ENCODE data around the gene OSBPL2.

Gene OSBPL2

DNA sequence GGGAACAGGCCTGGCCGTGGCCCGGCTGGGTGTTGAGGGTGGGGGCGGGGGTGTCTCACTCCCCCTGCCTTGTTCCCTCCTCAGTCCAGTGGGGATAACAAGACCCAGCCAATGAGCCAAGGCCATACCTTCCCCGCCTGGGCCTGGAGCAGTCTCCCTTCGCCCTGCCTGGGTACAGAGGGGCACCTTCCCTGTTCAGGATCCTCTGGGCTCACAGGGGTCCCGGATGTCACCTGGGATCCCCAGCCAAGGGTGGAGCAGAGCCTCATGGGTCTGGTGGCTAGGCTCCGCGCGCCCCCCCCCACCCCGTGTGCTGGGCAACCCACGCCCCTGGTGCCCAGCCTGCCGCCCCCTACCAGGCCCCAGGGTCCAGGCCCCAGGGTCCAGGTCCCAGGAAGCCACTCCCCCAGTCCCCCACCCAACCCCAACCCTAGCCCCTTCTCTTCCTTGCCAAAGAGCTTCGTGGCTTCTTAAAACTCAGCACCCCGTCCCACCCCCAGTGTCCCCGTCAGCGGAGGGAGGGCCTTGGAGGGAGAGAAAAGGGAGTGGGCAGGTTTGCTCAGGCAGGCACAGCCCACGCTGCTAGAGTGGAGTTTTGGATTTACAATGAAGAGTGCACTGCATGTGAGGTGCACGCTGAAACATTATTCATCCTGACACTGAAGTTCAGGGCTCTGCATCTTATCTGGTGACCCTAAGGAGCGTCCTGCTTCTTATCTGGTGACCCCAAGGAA is 30.1 kb upstream of the OSBPL2 start:
- DNase-seq: no peak

DNA sequence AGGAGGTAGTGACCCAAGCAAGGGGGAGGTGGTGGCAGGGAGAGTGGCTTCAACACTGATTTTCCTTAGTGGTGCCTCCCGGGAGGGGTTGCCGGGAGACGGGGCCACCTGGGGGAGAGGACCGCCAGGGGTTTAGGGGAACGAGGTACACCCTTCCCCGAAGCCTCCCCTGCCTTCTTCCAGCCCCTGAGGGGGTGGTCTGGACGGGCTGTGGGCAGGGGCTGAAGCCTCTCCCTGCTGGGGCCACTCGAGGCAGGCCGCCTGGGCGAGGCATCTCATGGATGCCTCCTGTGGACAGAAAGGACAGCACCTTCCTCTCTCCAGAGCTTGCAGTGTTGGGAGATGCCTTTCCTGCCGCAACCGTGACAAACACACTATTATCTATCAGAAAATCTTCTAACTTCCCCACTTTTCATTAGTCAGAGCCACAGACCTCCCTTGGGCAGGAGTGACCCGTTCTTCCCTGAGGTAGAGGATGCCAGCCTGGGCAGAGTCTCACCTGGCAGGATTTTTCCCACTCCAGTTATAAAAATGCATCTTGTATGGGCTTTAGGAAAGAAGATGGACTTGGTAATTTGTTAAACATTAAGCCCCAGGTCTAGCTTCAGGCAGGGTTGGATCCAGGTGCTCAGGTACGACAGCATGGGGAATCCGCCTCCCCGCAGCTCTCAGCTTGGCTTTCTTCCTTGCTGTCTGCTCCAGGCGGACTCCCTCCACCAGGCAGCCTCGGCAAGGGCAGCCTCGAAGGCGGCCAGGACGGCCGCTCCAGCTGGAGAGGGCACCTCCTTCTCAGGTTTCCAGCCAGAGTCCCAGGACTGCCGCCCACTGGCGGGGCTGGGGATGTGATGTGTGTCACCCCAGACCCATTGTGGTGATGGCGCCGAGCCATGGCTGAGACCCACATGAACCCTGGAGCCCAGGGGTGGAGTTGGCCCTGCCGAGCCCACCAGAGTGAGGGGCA is 29.2 kb upstream of the OSBPL2 start:
- no peak for DNase-seq

DNA sequence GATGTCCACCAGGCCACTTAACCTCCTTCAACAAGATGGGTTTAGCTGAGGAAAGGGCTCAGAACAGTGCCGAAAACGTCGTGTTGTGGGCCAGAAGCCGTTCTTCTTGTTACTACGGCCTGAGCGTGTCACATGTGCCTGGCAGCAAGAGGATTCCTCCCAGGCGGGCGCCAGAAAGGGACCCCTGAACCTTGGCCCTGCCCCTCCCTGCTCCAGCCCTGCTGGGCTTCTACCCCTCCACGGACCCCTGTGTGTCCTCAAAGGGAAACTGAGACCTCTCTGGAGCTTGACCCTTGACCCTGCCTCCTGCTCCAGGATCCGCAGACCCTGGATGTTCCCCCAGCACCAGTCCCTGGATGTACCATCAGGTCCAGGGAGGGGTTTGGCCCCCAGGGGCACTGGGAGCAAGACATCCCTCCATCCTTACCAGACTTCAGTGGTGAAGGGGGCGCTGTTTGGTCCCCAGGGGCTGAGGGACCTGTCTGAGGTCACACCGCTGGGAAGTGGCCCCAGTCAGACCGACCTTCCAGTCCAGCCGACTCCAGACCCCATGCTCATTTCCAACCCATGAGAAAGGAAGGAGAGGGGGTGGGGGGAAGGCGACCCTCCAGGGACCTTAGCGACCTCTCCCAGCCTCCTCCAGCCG is 28.3 kb upstream of the OSBPL2 start:
- DNase-seq: no peak

DNA sequence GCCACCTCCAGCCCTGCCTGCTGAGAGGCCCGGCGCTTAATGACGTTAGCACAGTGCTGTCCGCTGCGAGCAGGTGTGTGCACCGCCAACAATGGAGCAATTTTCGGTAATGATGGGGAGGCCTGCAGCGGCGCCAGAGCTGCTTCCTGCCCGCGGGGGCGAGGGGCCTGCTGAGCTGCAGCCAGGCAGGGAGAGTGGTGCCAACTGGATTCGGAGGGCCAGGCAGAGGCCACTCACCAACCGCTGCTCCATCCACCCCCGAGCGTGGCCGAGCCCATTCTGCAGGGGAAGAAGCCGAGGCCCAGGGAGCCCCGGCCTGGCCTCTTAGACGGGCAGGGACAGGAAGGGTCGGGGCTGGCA is 27.8 kb upstream of the OSBPL2 start:
- DNase-seq: no peak

DNA sequence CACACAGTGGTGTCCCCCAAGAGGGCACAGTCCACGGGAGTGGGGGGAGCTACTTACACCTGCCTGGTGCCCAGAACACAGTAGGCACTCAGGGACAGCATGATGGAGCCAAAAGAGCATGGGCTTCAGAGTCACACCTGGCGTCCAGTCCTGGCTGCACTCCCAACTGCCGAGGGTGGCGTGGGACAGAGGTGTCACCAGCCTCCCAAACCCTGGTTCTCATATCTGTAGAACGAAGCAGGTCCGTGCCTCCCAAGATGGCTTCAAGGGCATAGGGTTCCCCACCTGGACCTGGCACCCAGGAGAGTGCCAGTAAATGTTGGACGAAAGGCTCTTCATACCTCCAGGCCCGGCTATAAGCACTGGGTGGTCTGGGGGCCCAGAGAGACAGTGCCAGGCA is 27.1 kb upstream of the OSBPL2 start:
- DNase-seq: no peak

DNA sequence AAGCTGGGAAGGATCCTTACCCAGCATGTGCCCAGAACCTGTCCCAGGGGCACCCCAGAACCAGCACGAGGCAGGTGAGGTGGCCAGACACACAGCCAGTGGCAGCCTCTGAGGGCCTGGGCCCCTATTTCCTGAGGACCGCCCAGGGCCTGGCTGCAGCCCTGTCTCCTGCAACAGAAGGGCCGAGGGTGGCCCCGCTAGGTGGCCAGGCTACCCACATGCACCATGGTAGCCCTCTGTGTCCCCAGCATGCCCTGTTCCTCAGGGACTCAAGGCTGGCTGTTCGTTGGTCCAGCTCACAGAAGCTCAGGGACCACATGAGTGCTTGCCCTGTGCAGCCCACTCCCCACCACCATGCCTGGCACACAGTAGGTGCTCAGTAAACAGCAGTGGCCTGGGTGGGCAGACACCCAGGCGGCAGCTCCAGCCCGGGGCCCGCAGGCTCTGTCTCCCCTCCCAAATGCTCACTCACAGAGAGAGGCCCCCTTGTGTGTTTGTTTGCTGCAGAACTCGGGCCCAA is 26.5 kb upstream of the OSBPL2 start:
- no peak for DNase-seq

DNA sequence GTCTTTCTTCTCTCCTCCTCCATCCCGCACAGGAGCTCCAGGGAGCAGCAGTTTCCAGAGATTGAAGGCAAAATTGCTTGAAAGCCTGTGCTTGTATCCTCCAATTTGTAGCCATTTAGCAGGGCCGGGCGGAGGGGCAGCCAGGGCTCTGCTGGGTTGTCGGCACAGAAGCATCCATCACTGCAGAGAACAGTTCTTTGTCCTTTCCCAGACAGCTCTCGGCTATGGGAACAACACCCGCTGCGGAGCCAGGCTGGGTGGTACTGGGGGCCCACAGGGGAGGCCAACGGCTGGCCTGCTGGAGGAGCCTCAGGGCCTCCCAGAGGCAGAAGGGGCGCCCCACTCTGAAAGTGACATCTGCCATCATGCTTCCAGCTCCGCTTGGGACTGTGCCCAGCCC is 26.0 kb upstream of the OSBPL2 start:
- DNase-seq: no peak

DNA sequence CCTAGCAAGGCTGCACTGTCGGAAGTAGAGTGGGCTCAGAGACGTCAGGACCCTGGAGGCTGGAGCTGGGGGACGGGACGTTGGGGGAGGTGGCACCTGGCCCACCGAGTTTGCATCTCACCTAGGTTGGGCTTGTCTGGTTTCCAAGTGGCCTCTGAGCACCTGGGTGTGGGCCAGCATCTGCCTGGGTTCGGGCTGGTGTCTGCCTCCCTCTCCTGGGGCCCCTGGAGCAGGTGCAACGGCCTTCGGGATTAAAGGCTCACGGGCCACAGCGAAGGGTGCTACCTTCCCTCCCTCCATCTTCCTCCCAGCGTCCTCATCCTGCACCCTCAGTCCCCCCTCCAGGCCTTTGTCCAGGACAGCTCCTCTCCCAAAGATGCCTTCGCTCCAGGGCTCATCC is 24.3 kb upstream of the OSBPL2 start:
- no peak for DNase-seq

DNA sequence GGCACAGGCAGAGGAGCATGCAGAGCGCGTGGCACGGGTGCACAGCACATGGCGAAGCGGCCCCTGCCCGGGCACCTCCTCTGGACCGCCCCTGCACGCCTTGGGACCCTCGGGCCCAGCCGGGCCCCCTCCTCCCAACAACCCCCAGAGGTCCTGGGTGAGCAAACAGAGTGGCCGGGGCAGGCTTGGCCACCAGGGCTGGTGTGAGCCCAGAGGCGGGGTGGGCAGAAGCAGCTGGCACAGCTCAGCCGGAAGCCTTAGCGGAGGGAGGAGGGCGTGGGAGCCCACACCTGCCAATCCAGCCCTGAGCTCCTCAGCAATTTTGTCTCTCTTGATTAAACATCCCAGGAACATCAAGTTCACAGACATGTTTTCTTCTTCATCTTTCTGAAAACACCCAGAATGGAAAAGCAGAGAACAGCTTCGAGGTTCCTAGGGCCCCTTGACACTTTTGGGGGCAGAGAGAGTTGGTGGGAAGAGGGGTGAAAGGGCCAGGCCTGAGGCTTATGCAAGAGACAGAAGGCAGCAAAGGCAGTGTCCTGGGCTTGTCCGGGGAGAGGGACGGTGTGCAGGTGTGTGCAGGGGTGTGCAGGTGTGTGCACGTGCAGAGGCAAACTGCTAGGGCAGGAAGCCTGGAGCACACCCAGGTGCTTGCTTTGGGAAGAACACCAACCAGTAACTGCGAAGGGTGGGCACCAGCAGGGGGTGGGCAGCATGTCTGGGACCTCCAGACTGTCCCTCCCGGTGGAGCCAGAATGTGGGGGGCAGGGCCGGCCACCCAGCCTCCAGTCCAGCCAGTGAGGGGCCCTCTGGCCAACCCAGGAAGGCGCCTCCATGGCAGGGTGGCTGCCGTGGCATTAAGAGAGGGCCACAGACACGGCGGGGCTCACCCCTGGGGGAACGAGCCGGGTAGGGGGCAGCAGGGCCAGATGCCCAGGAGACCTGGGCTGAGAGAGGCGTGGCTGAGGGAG is 23.0 kb upstream of the OSBPL2 start:
- no peak for DNase-seq

DNA sequence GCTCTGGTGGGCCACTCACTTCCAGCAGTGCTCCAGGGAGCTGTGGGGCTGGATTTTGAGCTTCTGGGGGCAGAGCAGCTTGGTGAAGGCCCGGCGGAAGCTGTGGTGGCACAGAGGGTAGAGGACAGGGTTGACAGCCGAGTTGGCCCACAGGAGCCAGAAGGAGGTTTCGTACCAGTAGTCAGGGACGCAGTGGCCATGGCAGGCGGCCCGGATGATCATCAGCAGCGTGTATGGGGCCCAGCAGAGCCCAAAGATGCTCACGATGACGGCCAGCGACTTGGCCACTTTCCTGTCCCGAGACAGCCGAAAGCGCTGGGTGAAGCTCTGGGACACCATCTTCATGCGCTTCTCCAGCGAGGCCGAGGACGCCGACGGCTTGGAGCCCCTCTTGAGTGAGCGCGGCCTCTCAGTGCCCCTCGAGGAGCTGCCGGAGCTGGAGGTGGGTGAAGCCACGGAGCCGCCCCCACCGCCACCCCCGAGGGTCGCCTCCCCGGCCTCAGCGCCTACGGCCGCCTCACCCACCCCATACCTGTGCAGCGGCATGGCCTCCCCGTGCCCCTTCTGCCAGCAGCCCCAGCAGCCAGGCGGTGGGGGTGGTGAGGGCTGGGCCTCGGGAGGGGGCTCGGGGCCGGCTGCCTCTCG is 22.2 kb upstream of the OSBPL2 start:
- no peak for DNase-seq

DNA sequence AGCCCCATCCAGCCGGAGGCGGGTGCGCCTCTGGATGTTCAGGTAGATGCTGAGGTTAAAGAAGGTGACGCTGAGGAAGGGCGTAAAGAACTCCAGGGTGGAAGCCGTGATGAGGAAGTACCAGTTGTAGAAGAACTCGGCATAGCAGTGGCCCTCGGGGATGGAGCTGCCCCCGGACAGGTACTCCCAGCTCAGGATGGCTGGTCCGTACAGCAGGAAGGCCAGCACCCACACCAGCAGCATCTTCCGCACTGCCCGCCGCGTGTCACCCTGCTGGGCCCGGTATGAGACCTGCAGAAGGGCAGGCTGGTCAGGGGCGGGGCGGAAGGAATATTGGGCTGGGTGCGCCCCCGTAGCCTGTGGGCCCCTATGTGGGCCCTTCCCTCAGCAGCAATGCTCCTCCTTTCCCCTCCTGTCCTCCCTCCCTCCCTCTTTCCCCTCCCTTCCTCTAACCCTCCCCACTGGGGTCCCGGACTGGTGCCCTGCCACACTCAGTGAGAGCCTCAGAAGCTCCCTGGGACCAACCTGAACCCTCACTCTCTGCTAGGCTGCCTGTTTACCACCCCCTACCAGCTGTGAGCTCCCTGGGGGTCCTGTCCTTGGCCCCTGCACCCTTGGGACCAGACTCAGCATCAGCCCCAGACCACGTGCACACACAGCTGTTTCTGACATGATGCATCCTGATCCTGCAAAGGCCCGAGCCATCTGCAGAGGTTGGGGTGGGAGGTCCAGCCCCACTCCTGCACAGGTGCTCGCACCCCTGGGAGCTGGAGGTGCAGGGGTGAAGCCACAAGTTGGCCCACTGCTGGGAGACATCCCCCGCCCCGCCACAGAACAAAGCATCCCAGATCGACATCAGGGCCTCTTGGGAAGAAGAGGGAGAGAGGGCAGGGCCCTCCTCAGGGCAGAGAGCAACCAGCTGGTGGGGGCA is 21.4 kb upstream of the OSBPL2 start:
- DNase-seq: no peak

DNA sequence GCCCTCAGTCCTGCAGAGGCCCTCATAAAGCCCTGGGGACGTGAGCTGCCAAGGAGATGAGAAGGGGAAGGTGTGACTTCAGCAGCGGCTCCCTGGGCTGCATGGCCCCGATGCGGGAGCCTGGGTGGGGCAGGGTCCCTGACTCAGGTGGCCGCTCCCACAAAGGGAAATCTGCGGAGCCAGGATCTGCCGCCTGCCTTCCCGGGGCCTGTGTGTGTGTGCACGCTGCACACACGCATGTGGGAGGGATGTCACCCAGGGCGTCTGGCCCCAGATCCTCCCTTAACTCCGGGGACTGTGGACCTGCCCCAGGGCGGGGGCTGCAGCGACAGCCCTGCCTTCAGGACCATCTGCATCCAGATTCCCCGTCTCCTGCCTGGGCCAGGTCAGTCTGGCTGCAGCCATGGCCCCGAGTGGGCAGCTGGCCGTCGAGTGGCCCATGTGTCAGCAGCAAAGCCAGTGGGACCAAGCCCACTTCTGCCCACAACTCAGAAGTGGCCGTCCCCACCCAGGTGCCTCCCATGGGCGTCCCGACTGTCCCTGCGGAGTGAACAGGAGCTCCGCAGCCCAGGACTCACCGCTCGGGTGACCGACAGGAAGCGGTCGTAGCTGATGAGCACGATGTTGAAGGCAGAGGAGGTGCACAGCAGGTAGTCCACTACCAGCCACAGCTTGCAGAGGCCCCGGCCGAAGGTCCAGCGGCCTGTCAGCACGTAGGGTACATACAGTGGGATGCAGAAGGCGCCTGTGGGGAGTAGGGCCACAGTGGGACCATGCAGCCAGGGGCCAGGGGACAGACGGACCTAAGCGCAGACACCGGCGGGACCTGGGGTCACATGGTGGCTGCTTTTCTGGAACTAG is 20.2 kb upstream of the OSBPL2 start:
- DNase-seq: no peak

DNA sequence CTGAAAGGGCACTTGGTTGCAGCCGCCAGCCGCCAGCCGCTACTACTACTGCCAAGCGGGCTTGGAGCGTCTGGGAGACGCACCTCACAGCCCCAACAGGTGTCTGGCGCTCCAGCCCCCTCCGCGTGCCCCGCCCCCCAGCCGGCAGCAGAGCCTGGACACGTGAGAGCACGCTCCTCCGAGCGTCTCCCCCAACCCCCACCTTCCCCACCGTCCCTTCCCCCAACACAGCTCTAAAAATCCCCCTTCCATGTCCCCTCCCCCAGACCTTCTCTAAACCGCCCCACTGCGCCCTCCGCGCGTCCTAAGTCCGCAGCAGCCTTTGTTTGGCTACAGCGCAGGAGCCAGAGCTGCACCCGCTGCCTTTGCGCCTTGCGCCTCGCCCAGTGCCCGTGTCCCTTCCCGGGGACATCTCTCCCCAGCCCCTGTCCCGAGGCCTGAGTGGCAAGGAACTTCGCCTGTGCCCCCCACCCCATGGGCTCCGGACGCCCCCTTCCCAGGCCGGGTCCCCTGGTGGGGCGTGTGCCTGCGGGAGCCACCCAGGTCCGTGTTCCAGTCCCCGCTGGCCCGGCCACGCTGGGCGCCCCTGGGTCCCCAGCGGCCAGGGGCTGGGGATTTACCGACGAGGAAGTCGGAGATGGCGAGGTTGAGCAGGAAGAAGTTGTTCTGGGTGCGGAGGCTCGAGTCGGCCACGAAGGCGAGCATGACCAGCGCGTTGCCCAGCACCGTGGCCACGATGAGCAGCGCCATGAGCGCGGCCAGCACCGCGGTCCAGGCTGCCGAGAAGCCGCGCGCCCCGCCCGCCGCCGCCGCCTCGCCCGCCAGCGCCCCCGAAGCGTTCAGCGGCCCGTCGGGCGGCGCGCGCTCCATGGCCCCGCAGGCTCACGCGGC is 19.0 kb upstream of the OSBPL2 start:
- no peak for DNase-seq

DNA sequence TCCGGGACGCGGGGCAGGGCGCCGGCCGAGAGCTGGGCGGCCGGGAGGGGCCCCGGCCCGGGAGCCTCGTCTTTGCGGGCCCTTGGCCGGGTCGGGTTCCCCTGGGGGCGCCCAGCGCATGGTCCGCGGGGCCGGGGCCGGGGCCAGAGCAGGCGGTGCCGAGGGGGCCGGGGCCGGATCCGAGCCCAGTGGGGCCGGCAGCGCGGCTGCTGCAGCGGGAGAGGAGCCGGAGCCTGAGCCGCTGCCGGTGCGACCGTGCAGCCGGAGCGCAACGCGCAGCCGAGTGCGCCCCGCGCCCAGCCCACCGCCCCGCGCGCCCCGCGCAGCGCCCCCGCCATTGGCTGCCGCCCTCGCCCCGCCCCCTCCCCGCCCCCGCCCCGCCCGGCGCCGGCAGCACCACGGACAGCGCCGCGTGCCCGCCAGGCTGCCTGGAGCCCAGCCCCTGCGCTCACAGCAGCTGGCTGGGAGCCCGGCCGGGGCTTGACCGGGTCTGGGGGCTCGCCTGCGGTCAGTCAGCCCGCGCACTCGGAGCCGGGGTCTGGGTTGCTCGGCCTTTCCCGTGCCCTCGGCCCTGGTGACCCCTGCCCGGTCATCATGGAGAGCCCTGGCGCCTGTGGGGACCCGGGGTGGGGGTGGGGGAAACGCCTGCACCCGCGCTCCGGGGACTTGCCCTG is 18.2 kb upstream of the OSBPL2 start, which contains the start of gene HRH3:
Gene HRH3 (minus strand): TSS at position 287 of the 674 bp plus-strand sequence. CDS start 308 bp downstream, outside the sequence.
- no peak for DNase-seq

DNA sequence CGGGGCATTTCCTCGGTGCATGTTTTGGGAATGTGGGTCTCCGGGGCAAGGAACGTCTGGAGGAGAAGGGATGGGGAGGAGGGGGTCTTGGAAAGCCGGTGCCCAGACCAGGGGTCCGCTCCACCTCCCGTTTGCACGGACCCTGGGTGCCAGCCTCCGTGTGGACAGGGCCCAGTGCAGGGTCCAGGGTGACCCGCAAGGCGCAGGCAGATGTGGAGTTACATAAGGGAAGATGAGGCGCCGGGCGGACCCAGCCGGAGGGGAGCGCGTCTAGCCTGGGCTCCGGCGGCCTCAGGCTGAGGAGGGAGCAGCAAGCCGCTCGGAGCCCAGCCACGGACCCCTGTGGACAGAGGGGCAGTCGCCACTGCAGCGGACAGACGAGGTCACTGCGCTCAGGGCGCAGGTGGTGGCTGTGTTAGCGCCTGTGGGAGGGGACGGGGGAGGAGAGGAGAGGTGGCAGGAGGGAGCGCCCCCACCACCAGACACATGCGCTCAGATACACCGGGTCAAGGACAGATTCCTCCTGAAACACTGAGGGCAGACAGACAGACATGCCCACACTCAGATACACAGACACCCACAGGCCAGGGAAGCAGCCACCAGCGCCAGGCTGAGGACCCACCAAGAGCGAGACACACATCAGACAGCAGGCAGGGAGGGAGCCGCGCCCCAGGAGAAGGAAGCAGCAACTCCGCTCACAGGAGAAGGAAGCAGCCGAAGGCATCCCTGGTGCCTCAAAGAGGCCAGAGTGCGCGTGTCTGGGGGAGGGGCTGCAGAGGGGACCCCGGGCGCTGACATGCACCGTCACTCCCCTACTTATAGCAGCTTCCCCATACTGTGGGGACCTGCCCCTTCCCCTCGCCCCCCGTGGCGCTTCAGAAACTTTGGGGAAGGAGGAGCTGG is 17.4 kb upstream of the OSBPL2 start:
- DNase-seq: no peak

DNA sequence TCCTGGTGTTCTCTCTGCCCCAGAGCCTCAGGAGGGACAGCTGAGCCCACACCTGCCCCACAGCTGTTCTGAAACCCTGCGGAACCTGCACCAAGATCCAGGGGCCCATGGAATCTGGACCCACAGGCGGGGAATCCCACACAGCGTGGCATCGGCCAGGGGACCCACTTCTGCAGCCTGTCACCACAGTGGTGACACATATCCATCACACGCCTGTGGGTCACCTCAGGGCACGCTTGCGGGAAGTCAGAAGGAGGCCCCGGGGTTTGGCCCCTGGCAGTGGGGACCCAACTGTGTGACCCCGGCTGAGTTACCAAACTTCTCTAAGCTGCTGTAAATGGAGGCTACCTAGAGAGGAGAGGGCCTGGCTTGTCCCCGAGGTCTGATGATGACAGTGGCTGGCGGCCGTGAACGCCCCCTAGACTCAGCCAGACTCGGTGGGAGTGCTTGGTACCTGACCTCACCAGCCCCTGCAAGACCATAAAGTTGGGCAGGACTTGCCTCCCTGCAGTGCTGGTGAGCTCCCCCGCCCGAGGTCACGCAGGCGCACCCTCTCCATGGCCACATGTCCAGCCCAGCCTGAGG is 16.0 kb upstream of the OSBPL2 start:
- no peak for DNase-seq

Measured in kidney glomerular epithelial cell (primary cell).